ENCODE data around the gene C16orf74.

DNA sequence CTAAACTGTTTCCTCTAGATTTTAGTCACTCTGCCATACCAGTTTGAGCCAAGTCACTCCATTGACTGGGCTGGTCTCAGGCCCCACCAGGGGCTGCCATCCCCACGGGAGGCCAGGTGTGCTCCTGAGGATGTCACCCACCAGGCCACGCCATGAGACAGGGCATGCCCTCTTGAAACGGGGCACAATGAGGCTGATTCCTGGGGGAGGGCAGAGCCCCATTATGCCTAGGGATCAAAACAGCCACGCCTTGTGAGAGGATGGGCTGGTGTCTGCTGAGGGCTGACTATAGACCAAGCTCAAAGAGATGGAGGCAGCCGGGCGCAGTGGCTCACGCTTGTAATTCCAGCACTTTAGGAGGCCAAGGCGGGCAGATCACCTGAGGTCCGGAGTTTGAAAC lies 83.6 kb downstream of the C16orf74 start:
- TF ChIP-seq, protein P1, sequence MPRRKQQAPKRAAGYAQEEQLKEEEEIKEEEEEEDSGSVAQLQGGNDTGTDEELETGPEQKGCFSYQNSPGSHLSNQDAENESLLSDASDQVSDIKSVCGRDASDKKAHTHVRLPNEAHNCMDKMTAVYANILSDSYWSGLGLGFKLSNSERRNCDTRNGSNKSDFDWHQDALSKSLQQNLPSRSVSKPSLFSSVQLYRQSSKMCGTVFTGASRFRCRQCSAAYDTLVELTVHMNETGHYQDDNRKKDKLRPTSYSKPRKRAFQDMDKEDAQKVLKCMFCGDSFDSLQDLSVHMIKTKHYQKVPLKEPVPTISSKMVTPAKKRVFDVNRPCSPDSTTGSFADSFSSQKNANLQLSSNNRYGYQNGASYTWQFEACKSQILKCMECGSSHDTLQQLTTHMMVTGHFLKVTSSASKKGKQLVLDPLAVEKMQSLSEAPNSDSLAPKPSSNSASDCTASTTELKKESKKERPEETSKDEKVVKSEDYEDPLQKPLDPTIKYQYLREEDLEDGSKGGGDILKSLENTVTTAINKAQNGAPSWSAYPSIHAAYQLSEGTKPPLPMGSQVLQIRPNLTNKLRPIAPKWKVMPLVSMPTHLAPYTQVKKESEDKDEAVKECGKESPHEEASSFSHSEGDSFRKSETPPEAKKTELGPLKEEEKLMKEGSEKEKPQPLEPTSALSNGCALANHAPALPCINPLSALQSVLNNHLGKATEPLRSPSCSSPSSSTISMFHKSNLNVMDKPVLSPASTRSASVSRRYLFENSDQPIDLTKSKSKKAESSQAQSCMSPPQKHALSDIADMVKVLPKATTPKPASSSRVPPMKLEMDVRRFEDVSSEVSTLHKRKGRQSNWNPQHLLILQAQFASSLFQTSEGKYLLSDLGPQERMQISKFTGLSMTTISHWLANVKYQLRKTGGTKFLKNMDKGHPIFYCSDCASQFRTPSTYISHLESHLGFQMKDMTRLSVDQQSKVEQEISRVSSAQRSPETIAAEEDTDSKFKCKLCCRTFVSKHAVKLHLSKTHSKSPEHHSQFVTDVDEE (CRISPR knock-in tag; IDR thresholded peaks at IDR 0.05): no peak
- TF ChIP-seq ZC3H10 (CRISPR knock-in tag; IDR thresholded peaks at IDR 0.05) (no peak), TCF4 (CRISPR knock-in tag; IDR thresholded peaks at IDR 0.05; ENCODE audit: borderline replicate concordance) (no peak), ZNF70 (CRISPR knock-in tag; IDR thresholded peaks at IDR 0.05) (no peak), TOX (CRISPR knock-in tag; IDR thresholded peaks at IDR 0.05; ENCODE audit: borderline replicate concordance) (no peak)
- TF ChIP-seq, protein P2, sequence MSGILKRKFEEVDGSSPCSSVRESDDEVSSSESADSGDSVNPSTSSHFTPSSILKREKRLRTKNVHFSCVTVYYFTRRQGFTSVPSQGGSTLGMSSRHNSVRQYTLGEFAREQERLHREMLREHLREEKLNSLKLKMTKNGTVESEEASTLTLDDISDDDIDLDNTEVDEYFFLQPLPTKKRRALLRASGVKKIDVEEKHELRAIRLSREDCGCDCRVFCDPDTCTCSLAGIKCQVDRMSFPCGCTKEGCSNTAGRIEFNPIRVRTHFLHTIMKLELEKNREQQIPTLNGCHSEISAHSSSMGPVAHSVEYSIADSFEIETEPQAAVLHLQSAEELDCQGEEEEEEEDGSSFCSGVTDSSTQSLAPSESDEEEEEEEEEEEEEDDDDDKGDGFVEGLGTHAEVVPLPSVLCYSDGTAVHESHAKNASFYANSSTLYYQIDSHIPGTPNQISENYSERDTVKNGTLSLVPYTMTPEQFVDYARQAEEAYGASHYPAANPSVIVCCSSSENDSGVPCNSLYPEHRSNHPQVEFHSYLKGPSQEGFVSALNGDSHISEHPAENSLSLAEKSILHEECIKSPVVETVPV (CRISPR knock-in tag; IDR thresholded peaks at IDR 0.05): no peak
